GM23338 (cell line): ENCODE results near the gene CRACDL.

Experiments used
- CREB1 ChIP-seq: fragments of 250-450 bp; sonication (Bioruptor Pico); IDR thresholded peaks from 2 replicates; pipeline ENCODE4 v1.5.0; 2020; ENCODE audit warnings: low read depth, mild to moderate bottlenecking, moderate library complexity
- CTCF ChIP-seq, 2 experiments: fragments of 200-600 bp in 1 of 2; sonication (generic) in 1 of 2; conservative IDR thresholded peaks; 2 replicates each; pipeline versions ENCODE4 v1.5.1 to v1.6.1; 2016 to 2017; ENCODE audit warnings: antibody characterized with exemption in 2 of 2, low read depth in 2 of 2, mild to moderate bottlenecking in 2 of 2, moderate library complexity in 1 of 2
- ETS1 ChIP-seq: IDR thresholded peaks from 2 replicates; pipeline ENCODE4 v1.6.1; 2016; ENCODE audit warnings: antibody characterized with exemption
- EZH2 ChIP-seq: fragments of 200-600 bp; sonication (generic); IDR thresholded peaks from one replicate; pipeline ENCODE4 v1.8.0; 2017; ENCODE audit warnings: antibody characterized with exemption, mild to moderate bottlenecking, low read depth; ENCODE audit not compliant: unreplicated experiment
- EZH2phosphoT487 ChIP-seq: fragments of 200-600 bp; sonication (generic); IDR thresholded peaks from one replicate; pipeline ENCODE4 v1.8.1; 2018; ENCODE audit warnings: antibody characterized with exemption; ENCODE audit not compliant: unreplicated experiment
- JUNB ChIP-seq: IDR thresholded peaks from one replicate; pipeline ENCODE4 v1.6.1; 2016; ENCODE audit warnings: antibody characterized with exemption; ENCODE audit not compliant: unreplicated experiment
- NANOG ChIP-seq: IDR thresholded peaks from 2 replicates; pipeline ENCODE4 v1.6.1; 2016; ENCODE audit warnings: antibody characterized with exemption, borderline replicate concordance
- POLR2AphosphoS5 ChIP-seq: IDR thresholded peaks from 2 replicates; pipeline ENCODE4 v1.6.1; 2016; ENCODE audit warnings: antibody characterized with exemption, low read depth
- REST ChIP-seq: IDR thresholded peaks from one replicate; pipeline ENCODE4 v1.6.1; 2018; ENCODE audit warnings: antibody characterized with exemption; ENCODE audit not compliant: unreplicated experiment
- STAT1 ChIP-seq: IDR thresholded peaks from one replicate; pipeline ENCODE4 v1.6.1; 2016; ENCODE audit warnings: antibody characterized with exemption; ENCODE audit not compliant: unreplicated experiment
- ZNF114 ChIP-seq: fragments of 250-450 bp; sonication (Bioruptor Pico); IDR thresholded peaks from 2 replicates; pipeline ENCODE4 v1.5.0; 2020; ENCODE audit warnings: mild to moderate bottlenecking, moderate library complexity
- ZNF331 ChIP-seq: fragments of 250-450 bp; sonication (Bioruptor Pico); IDR thresholded peaks from 2 replicates; pipeline ENCODE4 v1.5.0; 2020; ENCODE audit warnings: low read depth, mild to moderate bottlenecking, moderate library complexity
- ZNF462 ChIP-seq: fragments of 250-450 bp; sonication (Bioruptor Pico); IDR thresholded peaks from 2 replicates; pipeline ENCODE4 v1.5.0; 2020; ENCODE audit warnings: mild to moderate bottlenecking, moderate library complexity

- TF ChIP-seq CTCF (conservative IDR thresholded peaks at IDR 0.05; ENCODE audit: low read depth in 2 of 2) (no peak), CREB1 (CRISPR knock-in tag) (no peak), ETS1 (no peak), POLR2AphosphoS5 (no peak), EZH2phosphoT487 (no peak), EZH2 (no peak), REST (no peak), ZNF114 (CRISPR knock-in tag) (no peak), JUNB (no peak), ZNF331 (CRISPR knock-in tag) (no peak), STAT1 (no peak), ZNF462 (no peak), NANOG (no peak)
These were observed 11.5 kb upstream of the CRACDL start for GRCh38 chr2:98947554-98947953.
